Naive thymus-derived CD8-positive, alpha-beta T cell (primary cell): ENCODE data around the gene ADAM22. TPM values are rescaled to one million over a fixed set of nuclear protein-coding genes. Genes with fewer than 3 reads are reported as not detected.
"Not testable (repeated sequence)": the region's sequence is repeated elsewhere in the genome, so short reads cannot be mapped to it uniquely, and the experiment has no call there.

ENCODE experiments used
- ATAC-seq, 2 donors: fragments of 150-1000 bp; cut with Tn5 transposase in 1 of 2; sonication (Bioruptor Pico), chemical (Tn5 transposase) in 1 of 2; 1 replicate in 1 of 2; 2 replicates in 1 of 2; pipeline ENCODE4 v1.10.0; 2021; ENCODE audit warnings: mild to moderate bottlenecking in 2 of 2, moderate library complexity in 2 of 2
- POLR2A ChIA-PET: fragments of 350-600 bp; sonication (Branson Sonifier 250); formaldehyde crosslinking; loops from one replicate; lab custom pipeline; 2021; ENCODE audit warnings: antibody characterized with exemption; lab: Charles Lee
- DNase-seq, 10 donors: peaks; one replicate each; pipeline versions ENCODE4 v3.0.0 to v3.0.0-alpha.2; 2020 to 2022
- H3K27ac Mint-ChIP-seq, 10 donors: one replicate each; pipeline ENCODE4 v1.8.0; 2020 to 2022; ENCODE audit warnings: mild to moderate bottlenecking in 10 of 10, mixed read lengths in 10 of 10, moderate library complexity in 4 of 10, inconsistent platforms in 1 of 10
- H3K27me3 Mint-ChIP-seq, 5 donors: one replicate each; pipeline ENCODE4 v1.8.0; 2021 to 2022; ENCODE audit warnings: mixed read lengths in 5 of 5
- H3K36me3 Mint-ChIP-seq, 3 donors: one replicate each; pipeline ENCODE4 v1.8.0; 2020 to 2022; ENCODE audit warnings: mixed read lengths in 3 of 3, mild to moderate bottlenecking in 2 of 3, inconsistent platforms in 1 of 3
- H3K4me1 Mint-ChIP-seq, 4 donors: one replicate each; pipeline ENCODE4 v1.8.0; 2021 to 2022; ENCODE audit warnings: mixed read lengths in 4 of 4
- H3K4me3 Mint-ChIP-seq, 10 donors: one replicate each; pipeline ENCODE4 v1.8.0; 2020 to 2022; ENCODE audit warnings: mild to moderate bottlenecking in 10 of 10, mixed read lengths in 10 of 10, moderate library complexity in 6 of 10, inconsistent platforms in 1 of 10
- H3K9me3 Mint-ChIP-seq, 9 donors: one replicate each; pipeline ENCODE4 v1.8.0; 2020 to 2022; ENCODE audit warnings: mixed read lengths in 9 of 9, mild to moderate bottlenecking in 3 of 9, inconsistent platforms in 1 of 9, moderate library complexity in 1 of 9
- polyA plus RNA-seq, 3 donors: library from polyadenylated mRNA; unstranded; fragments of 300-500 nt; fragmentation: Illumina TruSeq; gene quantifications; one replicate each; pipeline ENCODE4 v1.2.3, GENCODE V29; 2021
- total RNA-seq, 8 experiments: library from RNA in 2 of 8; stranded (reverse) in 2 of 8; gene quantifications; one replicate each; pipeline ENCODE4 v1.2.3 and lab custom pipeline; 2021 to 2026

The ADAM22 gene
- total RNA-seq (1 to 10 TPM; 7.8 to 9.2 TPM), polyA plus RNA-seq (1 to 10 TPM in 1 of 3 donors, under 1 TPM in 2; 0.60 to 1.6 (median 0.91) TPM), total RNA-seq (lab: John Stamatoyannopoulos, UW) (3.3 to 11.3 (median 8.7) reads per million in 6 experiments)

- H3K27me3 Mint-ChIP-seq: peaks cover 0 to 2% (median 0%) of the 10 kb centered on the region in 5 donors
- ATAC-seq: peak; percentile 93 to 94
Observed at GRCh38 chr7:87933953-87934698, at the start of gene ADAM22. Gene ADAM22 (plus strand): TSS chr7:87934251. CDS start chr7:87934466, 215 bp downstream.

GRCh38 chr7:87885018-87885417, 49.0 kb upstream of the ADAM22 start:
- H3K27me3 Mint-ChIP-seq: no peaks in the 10 kb centered on the region
- DNase-seq: no peak
- H3K27ac Mint-ChIP-seq: peak overlapping the region in 1 of 10 donors; percentile 28
- H3K36me3 Mint-ChIP-seq: peaks cover 5 to 69% (median 20%) of the 10 kb centered on the region in 3 donors
- H3K4me1 Mint-ChIP-seq: peaks cover 5 to 20% (median 9%) of the 10 kb centered on the region in 4 donors
- H3K4me3 Mint-ChIP-seq: no peak overlapping the region
- POLR2A ChIA-PET: no interaction called here
- no peak for ATAC-seq
- H3K9me3 Mint-ChIP-seq: no peaks in the 10 kb centered on the region

More at GRCh38 chr7:87933953-87934698, at the start of gene ADAM22:
- Mint-ChIP-seq H3K4me1 (peaks cover 5 to 10% (median 8%) of the 10 kb centered on the region in 4 donors), H3K9me3 (no peaks in the 10 kb centered on the region), H3K4me3 (peak within 1 kb of the TSS; percentile 91 to 95 (median 93)), H3K36me3 (peaks cover 4 to 6% (median 6%) of the 10 kb centered on the region in 3 donors), H3K27ac (peak within 1 kb of the TSS in 9 of 10 donors; percentile 18 to 92 (median 75))
- POLR2A ChIA-PET: interaction anchor here (0.7 to 1.2 kb wide), 5 partner anchors 58 to 523 kb away, joined by 3 to 6 read pairs (median 4); partner anchors contain the start of genes DBF4, RUNDC3B, SLC25A40 and SRI
- DNase-seq: peak; percentile 65 to 93 (median 82)

- POLR2A ChIA-PET: interaction anchor here (0.6 to 1.0 kb wide), 2 partner anchors 10 to 228 kb away, joined by 3 to 4 read pairs; partner anchors contain the start of genes DBF4 and SLC25A40
- Mint-ChIP-seq H3K4me3 (no peak overlapping the region), H3K9me3 (no peaks in the 10 kb centered on the region), H3K27ac (no peak overlapping the region), H3K4me1 (peaks cover 0 to 11% (median 4%) of the 10 kb centered on the region in 4 donors), H3K36me3 (peaks cover 5 to 67% (median 15%) of the 10 kb centered on the region in 3 donors), H3K27me3 (no peaks in the 10 kb centered on the region)
- ATAC-seq (no peak), DNase-seq (peak in 3 of 10 donors; percentile 47 to 56 (median 48))
Observed at GRCh38 chr7:87886875-87887274, 47.2 kb upstream of the ADAM22 start.

- POLR2A ChIA-PET: interaction anchor here (0.5 kb wide), 1 partner anchor 20 kb away, joined by 4 read pairs; no protein-coding TSS in a partner anchor
- Mint-ChIP-seq H3K4me1 (peaks cover 0 to 8% (median 2%) of the 10 kb centered on the region in 4 donors), H3K36me3 (peaks cover 0 to 78% (median 10%) of the 10 kb centered on the region in 3 donors), H3K27ac (peak overlapping the region in 2 of 10 donors; percentile 6 to 22), H3K9me3 (no peaks in the 10 kb centered on the region), H3K4me3 (no peak overlapping the region), H3K27me3 (no peaks in the 10 kb centered on the region)
- ATAC-seq (no peak), DNase-seq (no peak)
Observed at GRCh38 chr7:87895363-87895762, 38.7 kb upstream of the ADAM22 start.

GRCh38 chr7:87899255-87899654, 34.8 kb upstream of the ADAM22 start:
- peaks cover 0 to 5% (median 1%) of the 10 kb centered on the region in 4 donors for H3K4me1 Mint-ChIP-seq
- no peaks in the 10 kb centered on the region for H3K9me3 Mint-ChIP-seq
- no peak for ATAC-seq
- no peaks in the 10 kb centered on the region for H3K27me3 Mint-ChIP-seq
- no peak for DNase-seq
- peak overlapping the region in 1 of 10 donors; percentile 13 for H3K27ac Mint-ChIP-seq
- POLR2A ChIA-PET: no interaction called here
- H3K4me3 Mint-ChIP-seq: no peak overlapping the region
- peaks cover 0 to 84% (median 16%) of the 10 kb centered on the region in 3 donors for H3K36me3 Mint-ChIP-seq

GRCh38 chr7:87907136-87907906, 26.7 kb upstream of the ADAM22 start:
- H3K27me3 Mint-ChIP-seq, DNase-seq, H3K4me1 Mint-ChIP-seq, POLR2A ChIA-PET, H3K4me3 Mint-ChIP-seq, ATAC-seq, H3K9me3 Mint-ChIP-seq: not testable (repeated sequence)
- Mint-ChIP-seq H3K36me3 (peaks cover 0 to 45% (median 8%) of the 10 kb centered on the region in 3 donors), H3K27ac (peak overlapping the region in 8 of 10 donors; percentile 0 to 77 (median 48))

- POLR2A ChIA-PET, ATAC-seq, H3K27me3 Mint-ChIP-seq, DNase-seq, H3K4me1 Mint-ChIP-seq, H3K4me3 Mint-ChIP-seq, H3K9me3 Mint-ChIP-seq, H3K27ac Mint-ChIP-seq: not testable (repeated sequence)
- peaks cover 0 to 32% (median 8%) of the 10 kb centered on the region in 3 donors for H3K36me3 Mint-ChIP-seq
Observed at GRCh38 chr7:87908814-87909213, 25.2 kb upstream of the ADAM22 start.

- peak overlapping the region in 1 of 10 donors; percentile 65 for H3K27ac Mint-ChIP-seq
- peaks cover 0 to 4% (median 1%) of the 10 kb centered on the region in 4 donors for H3K4me1 Mint-ChIP-seq
- H3K36me3 Mint-ChIP-seq: peaks cover 0 to 13% (median 7%) of the 10 kb centered on the region in 3 donors
- POLR2A ChIA-PET: no interaction called here
- DNase-seq: no peak
- ATAC-seq: no peak
- peaks cover 0 to 2% (median 0%) of the 10 kb centered on the region in 5 donors for H3K27me3 Mint-ChIP-seq
- no peaks in the 10 kb centered on the region for H3K9me3 Mint-ChIP-seq
- H3K4me3 Mint-ChIP-seq: no peak overlapping the region
Observed at GRCh38 chr7:87912121-87912520, 21.9 kb upstream of the ADAM22 start.

- no peak for ATAC-seq
- Mint-ChIP-seq H3K36me3 (no peaks in the 10 kb centered on the region), H3K9me3 (no peaks in the 10 kb centered on the region), H3K4me1 (no peaks in the 10 kb centered on the region), H3K4me3 (no peak overlapping the region), H3K27me3 (peaks cover 4 to 25% (median 8%) of the 10 kb centered on the region in 5 donors), H3K27ac (no peak overlapping the region)
- DNase-seq: no peak
- POLR2A ChIA-PET: no interaction called here
Observed at GRCh38 chr7:87918740-87919139, 15.3 kb upstream of the ADAM22 start.

GRCh38 chr7:87919875-87920274, 14.2 kb upstream of the ADAM22 start:
- no peak overlapping the region for H3K4me3 Mint-ChIP-seq
- DNase-seq: no peak
- H3K9me3 Mint-ChIP-seq: no peaks in the 10 kb centered on the region
- H3K4me1 Mint-ChIP-seq: no peaks in the 10 kb centered on the region
- H3K27me3 Mint-ChIP-seq: peaks cover 4 to 25% (median 8%) of the 10 kb centered on the region in 5 donors
- H3K36me3 Mint-ChIP-seq: no peaks in the 10 kb centered on the region
- ATAC-seq: no peak
- H3K27ac Mint-ChIP-seq: no peak overlapping the region
- POLR2A ChIA-PET: no interaction called here

GRCh38 chr7:87920578-87920977, 13.5 kb upstream of the ADAM22 start:
- Mint-ChIP-seq H3K9me3 (no peaks in the 10 kb centered on the region), H3K4me1 (no peaks in the 10 kb centered on the region), H3K27ac (no peak overlapping the region), H3K4me3 (no peak overlapping the region), H3K27me3 (peaks cover 4 to 25% (median 8%) of the 10 kb centered on the region in 5 donors), H3K36me3 (no peaks in the 10 kb centered on the region)
- ATAC-seq: no peak
- POLR2A ChIA-PET: no interaction called here
- no peak for DNase-seq

- H3K27ac Mint-ChIP-seq, H3K36me3 Mint-ChIP-seq, H3K9me3 Mint-ChIP-seq, H3K4me3 Mint-ChIP-seq, ATAC-seq, POLR2A ChIA-PET, DNase-seq, H3K4me1 Mint-ChIP-seq: not testable (repeated sequence)
- H3K27me3 Mint-ChIP-seq: peaks cover 2 to 25% (median 7%) of the 10 kb centered on the region in 5 donors
Observed at GRCh38 chr7:87922759-87923395, 11.2 kb upstream of the ADAM22 start.
